Activated naive CD8-positive, alpha-beta T cell (primary cell): Measurements from ENCODE around the gene GABBR2.

ENCODE experiments used
- H3K27ac Mint-ChIP-seq: one replicate; pipeline ENCODE4 v1.8.0; 2021; ENCODE audit warnings: mixed read lengths
- H3K27me3 Mint-ChIP-seq: one replicate; pipeline ENCODE4 v1.8.0; 2021; ENCODE audit warnings: mixed read lengths
- H3K36me3 Mint-ChIP-seq: one replicate; pipeline ENCODE4 v1.8.0; 2021; ENCODE audit warnings: mixed read lengths
- H3K4me1 Mint-ChIP-seq: one replicate; pipeline ENCODE4 v1.8.0; 2021; ENCODE audit warnings: low read depth, mixed read lengths
- H3K4me3 Mint-ChIP-seq: one replicate; pipeline ENCODE4 v1.8.0; 2021; ENCODE audit warnings: mild to moderate bottlenecking, mixed read lengths
- H3K9me3 Mint-ChIP-seq: one replicate; pipeline ENCODE4 v1.8.0; 2021; ENCODE audit warnings: low read depth, mixed read lengths

The GABBR2 gene

DNA sequence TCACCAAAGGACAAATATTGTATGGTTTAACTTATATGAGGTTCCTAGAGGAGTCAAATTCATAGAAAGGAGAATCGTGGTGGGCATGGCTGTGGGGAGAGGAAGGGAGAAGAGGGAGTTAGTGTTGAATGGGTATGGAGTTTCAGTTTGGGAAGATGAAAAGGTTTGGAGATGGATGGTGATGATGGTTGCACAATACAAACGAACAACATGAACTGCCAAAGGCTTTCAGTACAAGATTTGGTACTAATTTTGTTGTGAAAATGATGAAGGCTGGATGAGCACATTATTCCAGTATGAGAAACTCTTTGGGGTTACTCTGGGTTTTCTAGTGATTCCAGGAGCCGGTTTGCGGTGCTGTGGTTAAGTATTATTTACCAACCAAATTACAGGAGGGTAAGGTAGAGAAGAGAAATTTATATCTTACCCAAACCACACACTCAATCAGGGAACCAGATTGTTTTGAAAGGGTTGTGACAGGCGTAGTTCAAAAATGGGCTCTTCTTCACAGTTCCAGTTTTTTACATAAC, 341.3 kb downstream of the GABBR2 start:
- Mint-ChIP-seq H3K4me3 (no peak overlapping the region), H3K27ac (no peak overlapping the region), H3K27me3 (peaks cover 4% of the 10 kb centered on the region), H3K4me1 (no peaks in the 10 kb centered on the region), H3K36me3 (peaks cover 5% of the 10 kb centered on the region), H3K9me3 (peaks cover 9% of the 10 kb centered on the region)

DNA sequence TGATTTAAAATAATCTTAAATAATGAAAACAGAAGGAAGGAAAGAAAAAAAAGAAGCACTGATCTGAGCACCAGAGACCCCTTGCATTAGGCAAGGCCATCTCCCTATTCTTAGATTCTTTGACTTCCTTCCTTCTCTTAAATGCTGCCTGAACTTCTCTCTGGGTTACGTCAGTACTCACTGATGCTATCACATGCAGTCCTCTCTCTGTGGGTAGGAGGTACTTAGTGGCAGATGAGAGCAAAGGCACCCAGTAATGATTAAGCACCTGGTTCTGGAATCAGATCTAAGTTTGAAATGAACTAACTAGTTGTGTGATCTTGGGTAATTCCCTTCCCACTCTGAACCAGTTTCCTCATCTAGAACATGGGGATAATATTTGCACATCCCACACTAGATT, 343.0 kb downstream of the GABBR2 start:
- H3K27me3 Mint-ChIP-seq = peaks cover 4% of the 10 kb centered on the region
- H3K4me3 Mint-ChIP-seq = no peak overlapping the region
- H3K4me1 Mint-ChIP-seq = no peaks in the 10 kb centered on the region
- H3K9me3 Mint-ChIP-seq = peaks cover 9% of the 10 kb centered on the region
- peaks cover 5% of the 10 kb centered on the region for H3K36me3 Mint-ChIP-seq
- no peak overlapping the region for H3K27ac Mint-ChIP-seq

DNA sequence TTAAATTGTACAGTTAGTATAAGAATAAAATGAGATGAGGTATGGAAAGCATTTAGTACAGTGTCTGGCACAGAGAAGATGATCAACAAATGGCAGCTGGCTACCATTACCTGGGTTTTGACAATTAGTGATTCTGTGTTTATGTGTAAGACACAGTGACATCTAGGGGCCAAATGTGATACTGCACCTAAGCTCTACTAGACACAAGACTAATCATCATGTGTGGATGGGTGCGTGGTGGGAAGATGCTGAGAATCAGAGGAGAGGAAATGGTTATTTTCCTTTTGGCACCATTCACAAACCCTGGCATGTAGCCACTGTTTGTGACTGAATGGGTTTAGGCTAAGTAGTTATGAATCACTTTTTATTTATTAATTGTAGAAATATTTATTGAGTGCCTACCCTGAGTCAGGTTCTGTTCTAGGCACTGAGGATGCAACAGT, 343.5 kb downstream of the GABBR2 start:
- Mint-ChIP-seq H3K27ac (no peak overlapping the region), H3K9me3 (peaks cover 9% of the 10 kb centered on the region), H3K4me3 (no peak overlapping the region), H3K4me1 (no peaks in the 10 kb centered on the region), H3K36me3 (peaks cover 5% of the 10 kb centered on the region), H3K27me3 (peaks cover 4% of the 10 kb centered on the region)

DNA sequence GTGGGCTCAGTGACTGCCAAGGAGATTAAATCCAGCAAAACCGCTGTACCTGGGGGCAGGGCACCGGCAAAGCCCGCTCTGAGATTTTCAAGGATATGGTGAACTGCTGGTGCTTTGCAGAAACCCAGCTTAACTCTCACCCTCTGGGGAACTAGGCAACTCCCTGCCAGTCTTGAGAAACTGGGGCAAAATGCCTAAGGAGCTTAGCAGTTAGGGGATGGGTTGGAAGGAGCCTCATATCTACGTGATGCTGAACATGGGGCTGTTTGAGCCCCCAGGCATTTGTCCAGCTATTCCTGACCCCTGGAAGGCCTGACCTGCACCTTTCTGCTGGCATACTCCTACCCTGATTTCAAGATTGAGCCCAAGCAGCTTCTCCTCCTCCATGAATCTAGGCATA, 344.6 kb downstream of the GABBR2 start:
- Mint-ChIP-seq H3K36me3 (peaks cover 5% of the 10 kb centered on the region), H3K4me1 (no peaks in the 10 kb centered on the region), H3K27me3 (peaks cover 4% of the 10 kb centered on the region), H3K9me3 (peaks cover 9% of the 10 kb centered on the region), H3K4me3 (no peak overlapping the region), H3K27ac (no peak overlapping the region)

DNA sequence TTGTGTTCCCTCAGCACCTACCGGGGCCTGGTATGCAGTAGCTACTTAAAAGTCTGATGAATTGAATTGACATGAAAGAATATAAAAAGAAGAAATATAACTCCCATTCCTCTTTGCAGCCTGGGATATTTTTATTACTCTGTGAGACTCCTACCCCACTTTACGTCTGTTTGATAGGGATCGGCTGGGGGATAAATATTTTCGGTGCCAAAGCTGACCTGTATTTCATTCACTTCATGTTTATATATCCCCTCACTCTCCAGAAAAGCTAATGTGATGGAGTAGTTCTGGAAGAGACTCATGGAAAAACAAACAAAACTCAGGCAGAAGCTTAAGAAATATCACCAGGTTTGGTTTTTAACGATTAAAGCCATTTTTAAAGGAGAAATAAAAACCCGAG, 345.1 kb downstream of the GABBR2 start:
- Mint-ChIP-seq H3K36me3 (peaks cover 5% of the 10 kb centered on the region), H3K27me3 (peaks cover 4% of the 10 kb centered on the region), H3K4me1 (no peaks in the 10 kb centered on the region)

DNA sequence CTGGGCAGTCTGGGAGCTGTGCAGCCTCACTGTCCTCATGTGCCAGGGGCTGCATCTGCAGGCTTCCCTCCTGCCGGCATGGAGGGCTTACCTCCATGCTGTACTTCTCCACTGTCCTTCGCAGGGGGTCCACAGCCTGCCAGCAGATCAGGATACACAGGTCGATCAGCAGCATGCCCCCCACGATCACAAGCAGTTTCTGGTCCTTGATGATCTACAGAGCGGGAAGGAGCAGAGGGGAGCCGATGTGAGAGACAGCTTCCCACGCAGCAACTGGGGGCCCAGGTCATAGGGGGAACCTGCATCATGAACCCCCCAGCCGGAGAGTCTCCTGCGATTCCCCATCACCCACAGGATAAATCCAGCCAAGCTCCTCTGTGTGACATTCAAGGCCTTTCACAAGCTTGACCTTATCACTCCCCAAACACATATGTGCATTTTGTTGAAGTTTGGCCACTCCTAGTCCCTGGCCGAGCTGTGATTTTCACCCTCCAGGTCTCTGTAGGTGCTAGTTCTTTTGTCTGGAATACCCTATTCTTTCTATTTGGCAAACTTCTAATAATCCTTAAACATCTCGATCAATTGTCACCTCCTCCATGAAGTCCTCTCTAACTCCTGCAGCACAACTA, 346.0 kb downstream of the GABBR2 start:
- peaks cover 5% of the 10 kb centered on the region for H3K36me3 Mint-ChIP-seq
- H3K27me3 Mint-ChIP-seq = peaks cover 2% of the 10 kb centered on the region
- H3K4me3 Mint-ChIP-seq = no peak overlapping the region
- H3K27ac Mint-ChIP-seq = no peak overlapping the region
- H3K9me3 Mint-ChIP-seq = peaks cover 9% of the 10 kb centered on the region
- no peaks in the 10 kb centered on the region for H3K4me1 Mint-ChIP-seq

More for the DNA sequence above, 345.1 kb downstream of the GABBR2 start:
- no peak overlapping the region for H3K4me3 Mint-ChIP-seq
- no peak overlapping the region for H3K27ac Mint-ChIP-seq
- peaks cover 9% of the 10 kb centered on the region for H3K9me3 Mint-ChIP-seq

DNA sequence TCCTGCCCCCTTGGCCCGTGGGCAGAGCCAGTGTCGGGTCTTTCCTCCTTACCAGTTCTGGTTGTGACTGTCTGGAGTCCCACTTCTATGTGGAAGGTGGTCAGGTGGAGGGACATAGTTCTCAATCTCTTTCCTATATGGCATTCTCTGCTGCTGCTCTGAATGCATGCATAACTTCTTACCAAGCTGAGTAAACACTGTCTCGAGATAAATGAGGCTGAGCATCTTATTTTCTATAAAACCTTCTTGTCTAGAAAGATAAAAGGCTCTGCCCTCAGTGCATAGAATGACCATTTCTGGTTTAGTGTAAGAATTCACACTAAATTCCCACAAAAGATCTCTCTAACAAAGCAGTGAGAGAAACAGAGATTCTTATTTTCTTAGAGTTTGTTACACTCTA, 347.1 kb downstream of the GABBR2 start:
- peaks cover 7% of the 10 kb centered on the region for H3K9me3 Mint-ChIP-seq
- peaks cover 2% of the 10 kb centered on the region for H3K4me1 Mint-ChIP-seq
- peaks cover 2% of the 10 kb centered on the region for H3K27me3 Mint-ChIP-seq
- peaks cover 5% of the 10 kb centered on the region for H3K36me3 Mint-ChIP-seq
- H3K27ac Mint-ChIP-seq = no peak overlapping the region
- no peak overlapping the region for H3K4me3 Mint-ChIP-seq

DNA sequence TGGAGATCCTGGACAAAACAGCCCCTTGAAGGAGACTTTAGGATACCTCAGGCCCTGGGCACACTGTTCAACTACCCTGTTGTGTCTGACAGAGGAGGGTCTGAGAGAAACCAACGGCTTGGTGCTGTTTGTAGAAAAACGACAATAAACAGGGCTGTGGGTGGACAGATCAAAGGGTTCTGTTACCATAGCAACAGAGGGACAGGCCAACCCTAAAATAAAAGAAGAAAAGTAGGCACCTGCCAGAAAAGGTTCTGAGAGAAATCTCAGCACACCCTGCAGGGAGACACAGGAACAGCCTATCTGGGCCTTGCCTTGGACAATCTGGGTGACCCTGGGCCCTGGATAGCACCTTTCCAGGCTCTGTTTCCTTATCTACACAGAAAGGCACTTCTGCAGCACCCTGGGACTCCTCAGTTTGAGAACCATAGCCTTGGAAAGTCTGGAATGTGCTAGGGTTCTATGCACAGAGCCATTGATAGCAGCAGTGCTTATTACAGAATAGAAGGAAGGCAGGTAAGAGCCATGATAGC, 348.5 kb downstream of the GABBR2 start:
- H3K27ac Mint-ChIP-seq = no peak overlapping the region
- no peak overlapping the region for H3K4me3 Mint-ChIP-seq
- peaks cover 2% of the 10 kb centered on the region for H3K4me1 Mint-ChIP-seq
- H3K36me3 Mint-ChIP-seq = peaks cover 3% of the 10 kb centered on the region
- peaks cover 2% of the 10 kb centered on the region for H3K9me3 Mint-ChIP-seq
- H3K27me3 Mint-ChIP-seq = peaks cover 1% of the 10 kb centered on the region

DNA sequence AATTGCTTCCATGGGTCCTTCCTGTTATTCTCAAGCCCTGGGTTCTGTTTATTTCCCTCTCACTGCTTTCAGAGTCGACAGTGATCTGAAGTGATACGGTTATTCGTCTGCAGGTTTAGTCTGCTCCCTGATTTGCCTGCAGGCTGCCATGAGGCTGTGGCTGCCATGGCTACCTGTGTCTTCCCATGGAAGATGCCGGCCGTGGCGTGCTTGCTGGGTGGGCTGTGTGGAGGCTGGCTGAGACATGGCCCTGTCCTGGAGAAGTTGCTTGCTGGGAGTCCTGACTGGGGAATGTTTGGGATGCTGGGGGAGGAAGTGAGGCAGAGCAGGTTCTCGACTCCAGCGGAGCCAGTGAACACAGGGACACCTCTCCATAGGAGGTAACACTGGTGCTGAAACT, 349.2 kb downstream of the GABBR2 start:
- H3K27ac Mint-ChIP-seq = no peak overlapping the region
- no peaks in the 10 kb centered on the region for H3K27me3 Mint-ChIP-seq
- no peaks in the 10 kb centered on the region for H3K36me3 Mint-ChIP-seq
- H3K4me1 Mint-ChIP-seq = peaks cover 2% of the 10 kb centered on the region
- H3K9me3 Mint-ChIP-seq = no peaks in the 10 kb centered on the region
- no peak overlapping the region for H3K4me3 Mint-ChIP-seq

DNA sequence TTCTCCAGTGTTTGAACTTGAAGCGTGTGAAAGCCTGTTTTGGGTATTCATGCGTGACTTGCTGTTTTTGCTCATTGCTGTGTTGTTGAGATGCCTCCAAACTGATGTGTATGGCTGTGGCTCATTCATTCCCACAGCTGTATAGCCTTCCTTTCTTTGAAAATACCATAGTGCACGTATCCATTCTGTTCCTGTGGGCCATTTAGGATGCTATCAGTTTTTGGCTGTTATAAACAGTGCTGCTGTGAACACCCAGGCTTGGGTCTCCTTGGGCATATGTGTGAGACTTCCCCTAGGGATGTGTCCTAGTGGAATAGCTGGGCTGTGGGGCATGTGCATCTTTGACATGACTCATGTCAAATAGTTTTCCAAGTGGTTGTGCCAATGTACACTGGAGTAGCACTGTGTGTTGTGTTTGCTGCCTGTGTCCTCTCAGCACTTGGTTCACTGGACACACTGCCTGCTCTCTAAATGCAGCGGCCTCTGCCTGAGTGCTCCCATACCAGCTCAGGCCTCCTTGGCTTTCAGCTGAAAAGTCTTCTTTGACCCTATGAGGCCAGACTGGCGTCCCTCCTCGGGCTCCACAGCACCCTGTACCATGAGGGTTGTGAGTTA, 350.7 kb downstream of the GABBR2 start:
- H3K4me1 Mint-ChIP-seq = peaks cover 2% of the 10 kb centered on the region
- no peak overlapping the region for H3K4me3 Mint-ChIP-seq
- no peak overlapping the region for H3K27ac Mint-ChIP-seq

DNA sequence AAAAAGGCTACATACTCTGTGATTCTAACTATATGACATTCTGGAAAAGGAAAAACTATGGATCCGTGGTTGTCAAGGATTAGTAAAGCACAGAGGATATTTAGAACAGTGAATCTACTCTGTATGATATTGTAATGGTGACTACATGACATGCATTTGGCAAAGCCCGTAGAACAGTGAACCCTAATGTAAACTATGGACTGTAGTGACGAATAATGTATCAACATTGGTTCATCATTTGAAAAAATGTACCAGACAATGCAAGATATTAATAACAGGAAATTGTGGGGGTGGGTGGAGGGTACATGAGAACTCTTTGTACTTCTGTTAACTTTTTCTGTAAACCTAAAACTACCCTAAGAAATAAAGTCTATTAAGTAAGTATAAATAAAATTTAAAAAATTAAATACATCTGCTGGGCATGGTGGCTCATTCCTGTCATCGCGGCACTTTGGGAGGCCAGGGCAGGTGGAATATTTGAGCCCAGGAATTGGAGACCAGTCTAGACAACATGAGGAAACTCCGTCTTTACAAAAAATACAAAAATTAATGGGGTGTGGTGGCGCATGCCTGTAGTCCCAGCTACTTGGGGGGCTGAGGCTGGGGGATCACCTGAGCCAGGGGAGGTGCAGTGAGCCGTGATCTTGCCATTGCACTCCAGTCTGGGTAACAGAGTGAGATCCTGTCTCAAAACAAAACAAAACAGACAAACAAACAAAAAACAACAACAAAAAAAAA, 351.6 kb downstream of the GABBR2 start:
- peaks cover 7% of the 10 kb centered on the region for H3K27me3 Mint-ChIP-seq
- H3K27ac Mint-ChIP-seq = no peak overlapping the region
- no peaks in the 10 kb centered on the region for H3K9me3 Mint-ChIP-seq
- H3K36me3 Mint-ChIP-seq = peaks cover 3% of the 10 kb centered on the region
- H3K4me3 Mint-ChIP-seq = no peak overlapping the region
- peaks cover 2% of the 10 kb centered on the region for H3K4me1 Mint-ChIP-seq

More for the DNA sequence above, 350.7 kb downstream of the GABBR2 start:
- H3K27me3 Mint-ChIP-seq = peaks cover 6% of the 10 kb centered on the region
- peaks cover 3% of the 10 kb centered on the region for H3K36me3 Mint-ChIP-seq
- H3K9me3 Mint-ChIP-seq = no peaks in the 10 kb centered on the region

DNA sequence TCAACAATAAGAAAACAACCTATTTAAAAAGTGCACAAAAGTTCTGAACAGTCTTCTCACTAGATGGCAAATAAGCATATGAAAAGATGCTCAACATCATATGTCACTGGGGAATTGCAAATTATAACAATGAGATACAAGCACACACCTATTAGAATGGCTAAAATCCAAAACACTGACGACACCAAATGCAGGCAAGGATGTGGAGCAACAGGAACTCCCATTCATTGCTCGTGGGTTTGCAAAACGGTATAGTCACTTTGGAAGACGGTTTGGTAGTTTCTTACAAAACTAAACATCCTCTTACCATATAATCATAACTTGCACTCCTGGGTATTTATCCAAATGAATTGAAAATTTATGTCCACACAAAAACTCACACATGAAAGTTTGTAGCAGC, 352.4 kb downstream of the GABBR2 start:
- peaks cover 2% of the 10 kb centered on the region for H3K4me1 Mint-ChIP-seq
- H3K36me3 Mint-ChIP-seq = peaks cover 8% of the 10 kb centered on the region
- peaks cover 15% of the 10 kb centered on the region for H3K27me3 Mint-ChIP-seq
- peaks cover 7% of the 10 kb centered on the region for H3K9me3 Mint-ChIP-seq
- H3K27ac Mint-ChIP-seq = no peak overlapping the region
- H3K4me3 Mint-ChIP-seq = no peak overlapping the region

DNA sequence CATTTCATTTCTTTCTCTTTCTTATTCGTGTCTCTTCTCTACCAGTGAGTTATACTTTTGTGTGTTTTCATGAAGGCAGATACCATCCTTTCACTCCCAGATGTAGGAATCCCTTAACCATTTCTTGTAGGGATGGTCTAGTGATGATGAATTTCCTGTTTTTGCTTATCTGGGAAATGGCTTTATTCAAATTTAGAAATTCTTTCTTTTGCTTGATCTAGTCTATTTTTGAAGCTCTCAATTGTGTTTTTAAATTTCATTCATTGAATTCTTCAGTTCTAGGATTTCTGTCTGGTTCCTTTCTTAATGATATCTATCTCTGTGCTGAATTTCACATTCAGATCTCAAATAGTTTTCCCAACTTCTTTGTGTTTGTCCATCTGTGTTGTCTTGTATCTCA, 357.4 kb downstream of the GABBR2 start:
- no peaks in the 10 kb centered on the region for H3K4me1 Mint-ChIP-seq
- H3K27ac Mint-ChIP-seq = no peak overlapping the region
- no peak overlapping the region for H3K4me3 Mint-ChIP-seq
- H3K9me3 Mint-ChIP-seq = peaks cover 11% of the 10 kb centered on the region
- peaks cover 20% of the 10 kb centered on the region for H3K27me3 Mint-ChIP-seq
- H3K36me3 Mint-ChIP-seq = peaks cover 11% of the 10 kb centered on the region

DNA sequence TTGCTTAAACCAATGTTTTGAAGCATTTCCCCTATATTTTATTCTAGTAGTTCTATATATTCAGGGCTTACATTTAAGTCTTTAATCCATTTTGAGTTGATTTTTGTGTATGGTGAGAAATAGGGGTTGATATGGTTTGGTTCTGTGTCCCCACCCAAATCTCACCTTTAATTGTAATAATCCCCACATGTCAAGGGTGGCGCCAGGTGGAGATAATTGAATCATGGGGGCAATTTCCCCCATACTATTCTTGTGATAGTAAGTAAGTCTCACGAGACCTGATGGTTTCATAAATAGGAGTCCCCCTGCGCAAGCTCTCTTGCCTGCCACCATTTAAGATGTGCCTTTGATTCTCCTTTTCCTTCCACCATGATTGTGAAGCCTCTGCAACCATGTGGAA, 361.1 kb downstream of the GABBR2 start:
- peaks cover 8% of the 10 kb centered on the region for H3K36me3 Mint-ChIP-seq
- peaks cover 11% of the 10 kb centered on the region for H3K9me3 Mint-ChIP-seq
- H3K4me3 Mint-ChIP-seq = no peak overlapping the region
- H3K27me3 Mint-ChIP-seq = peaks cover 23% of the 10 kb centered on the region
- H3K4me1 Mint-ChIP-seq = no peaks in the 10 kb centered on the region
- H3K27ac Mint-ChIP-seq = no peak overlapping the region

DNA sequence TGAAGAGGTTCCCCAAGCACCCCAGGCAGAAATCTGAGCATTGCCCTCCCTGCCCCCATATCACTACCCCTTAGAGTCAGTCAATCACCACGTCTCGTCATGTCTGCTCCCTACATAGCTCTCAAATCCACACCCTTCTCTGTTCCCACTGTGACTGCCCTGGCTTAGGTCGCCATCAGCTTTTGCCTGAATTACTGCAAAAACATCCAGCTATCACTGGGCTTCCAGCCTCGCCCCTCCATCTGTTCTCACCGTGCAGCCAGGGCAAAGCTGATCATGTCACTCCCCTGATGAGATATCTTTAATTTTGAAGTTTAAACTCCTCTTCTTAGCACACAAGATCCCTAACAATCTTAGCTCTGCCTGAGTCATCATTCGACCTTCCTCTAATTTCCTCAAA, 363.7 kb downstream of the GABBR2 start:
- Mint-ChIP-seq H3K4me1 (no peaks in the 10 kb centered on the region), H3K4me3 (no peak overlapping the region), H3K36me3 (no peaks in the 10 kb centered on the region), H3K27ac (no peak overlapping the region), H3K9me3 (no peaks in the 10 kb centered on the region), H3K27me3 (peaks cover 12% of the 10 kb centered on the region)
